SIG-M5 treated with dmso at 0.1 percent for 504 hours (cell line): Measurements from ENCODE around the gene PHC2.

Source experiments
- DNase-seq: peaks from one replicate; lab custom pipeline; 2025; ENCODE audit not compliant: unreplicated experiment; lab: John Stamatoyannopoulos, UW

Gene PHC2

DNA sequence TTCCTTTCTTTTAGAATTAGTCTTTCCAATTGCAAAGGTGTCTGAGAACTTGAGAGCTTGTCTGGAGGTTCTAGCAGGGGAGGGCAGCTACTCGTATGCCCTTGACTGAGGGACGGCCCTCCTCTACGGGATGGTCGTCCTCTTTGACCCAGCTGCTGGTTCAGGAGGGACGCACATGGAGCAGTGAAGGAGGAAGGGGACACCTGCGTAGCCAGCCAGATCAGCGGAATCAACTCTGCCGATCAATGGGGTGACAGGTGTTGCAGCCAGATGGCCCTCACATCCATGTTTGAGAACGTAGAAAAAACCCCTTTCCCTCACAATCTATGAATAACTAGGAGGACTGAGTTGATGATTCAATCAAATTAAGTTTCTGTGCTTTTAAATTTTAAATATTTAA, 94.3 kb downstream of the PHC2 start:
- DNase-seq, result no peak

DNA sequence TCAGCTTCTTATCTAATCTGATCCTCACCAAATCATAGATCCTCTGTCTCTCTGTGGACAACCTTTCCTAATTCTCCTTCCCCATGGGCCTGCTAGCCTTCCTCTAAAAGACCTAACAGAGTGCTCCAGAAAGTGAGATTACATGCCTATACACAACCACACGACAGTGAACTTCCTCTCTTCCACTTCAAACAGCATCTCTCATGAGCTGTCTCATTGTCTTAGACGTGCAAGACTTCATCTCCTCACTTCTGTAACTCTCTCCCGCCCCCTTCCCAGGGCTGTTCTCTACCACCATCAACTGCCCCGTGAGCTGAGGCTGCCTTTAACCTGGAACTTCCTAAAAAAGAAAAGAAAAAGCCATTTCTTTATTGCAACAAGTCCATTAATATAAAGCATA, 95.9 kb downstream of the PHC2 start:
- DNase-seq, result peak; percentile 32

DNA sequence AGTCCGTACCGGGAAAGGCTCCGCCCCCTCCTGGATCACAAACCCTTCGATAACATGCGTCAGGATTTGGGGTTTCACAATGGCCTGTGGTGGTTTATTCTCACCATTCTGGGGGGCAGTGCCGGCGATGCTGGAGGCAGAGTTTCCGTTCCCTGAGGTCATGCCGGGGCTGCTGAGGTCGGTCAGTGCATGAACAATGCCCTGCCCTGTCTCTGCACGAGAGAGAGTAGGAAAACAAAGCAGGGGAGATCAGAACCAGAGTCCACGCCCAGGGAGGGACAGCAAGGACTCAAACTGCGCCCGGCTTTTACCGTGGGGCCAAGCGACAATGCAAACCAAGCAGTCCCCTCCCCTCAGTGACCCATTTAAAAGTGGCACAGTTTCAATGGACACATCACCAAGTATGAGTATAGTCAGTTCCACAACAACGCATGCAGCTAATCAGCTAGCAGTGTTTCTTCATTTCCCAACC, 96.8 kb downstream of the PHC2 start:
- no peak for DNase-seq

DNA sequence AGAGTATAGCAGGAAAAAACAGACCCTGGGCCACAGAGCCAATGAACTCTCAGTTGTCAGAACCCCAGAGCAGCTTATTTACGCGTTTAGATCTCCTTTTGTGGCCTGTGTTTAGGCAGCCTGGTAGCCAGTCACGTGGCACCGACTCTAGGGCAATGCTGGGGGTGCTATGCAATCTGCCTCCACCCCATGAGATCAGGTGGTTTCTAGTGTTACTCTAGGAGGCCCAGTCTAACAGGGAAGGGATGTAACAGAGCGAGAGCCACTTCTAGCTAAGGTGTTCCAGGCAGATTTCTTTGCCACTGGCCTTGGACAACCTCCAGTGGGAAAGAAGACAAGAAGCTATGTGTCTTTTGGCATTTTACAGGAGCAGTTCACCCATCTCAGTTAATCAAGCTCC, 98.0 kb downstream of the PHC2 start:
- no peak for DNase-seq

DNA sequence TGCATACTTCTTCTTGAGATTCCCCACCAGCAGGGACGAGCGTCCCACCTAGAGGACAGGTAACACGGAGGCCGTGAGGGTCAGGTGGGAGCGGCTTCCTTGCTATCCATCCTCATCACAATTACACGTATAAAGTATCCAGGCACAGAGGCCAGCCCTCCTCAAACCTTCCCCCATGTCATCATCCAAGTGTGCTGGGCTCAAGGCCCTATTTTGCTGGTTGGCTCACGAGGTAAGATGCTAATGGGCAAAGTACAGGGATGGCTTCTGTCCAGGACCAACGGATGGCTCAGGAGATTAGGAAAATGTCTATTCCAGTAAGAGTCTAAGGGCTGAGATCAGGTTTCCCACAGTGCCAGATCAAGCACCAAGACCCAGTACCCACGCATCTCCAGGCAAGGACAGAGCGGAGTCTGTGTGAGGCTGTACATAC, 98.5 kb downstream of the PHC2 start:
- no peak for DNase-seq

DNA sequence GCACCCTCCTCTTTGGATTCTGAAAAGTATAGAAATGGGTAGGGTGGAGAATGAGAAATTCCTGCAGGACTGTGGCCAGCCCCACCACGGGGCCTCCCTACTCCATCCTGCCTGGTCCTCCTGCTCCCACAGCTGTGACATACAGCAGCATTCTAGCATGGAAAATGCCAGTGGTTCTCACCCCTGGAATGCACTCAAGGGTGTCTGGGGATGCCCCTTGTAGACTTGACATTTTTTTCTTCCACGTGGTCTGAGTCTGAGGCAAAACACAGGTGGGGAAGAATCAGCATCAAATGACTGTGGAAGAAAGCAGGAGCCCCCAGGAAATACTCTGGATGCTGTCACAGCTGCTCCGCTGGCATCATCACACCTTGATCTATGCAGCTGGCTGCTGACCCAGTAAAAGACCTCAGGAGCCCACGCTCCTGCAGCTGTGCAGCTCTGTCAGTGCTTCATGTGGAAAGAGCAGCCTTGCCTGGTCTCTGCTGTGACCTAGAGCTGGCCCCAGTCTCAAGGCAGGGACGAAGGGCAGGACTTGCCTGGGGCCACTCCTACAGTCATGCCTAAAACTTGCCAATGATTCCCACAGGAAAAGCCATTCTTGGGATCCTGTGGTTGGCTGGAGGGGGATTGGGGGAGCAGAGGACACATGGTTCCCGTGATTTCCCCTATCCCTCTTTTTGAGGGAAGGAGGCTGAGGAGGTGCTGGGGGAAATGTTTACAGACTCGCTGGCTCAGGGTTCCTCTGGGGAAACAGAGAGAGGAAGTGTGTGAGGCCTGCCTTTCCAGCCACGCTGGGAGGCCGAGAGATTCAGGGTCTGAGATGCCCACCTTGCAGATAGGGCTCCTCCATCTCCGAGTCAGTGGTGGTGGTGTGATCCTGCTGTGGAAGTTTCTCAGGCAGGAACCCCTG, 99.2 kb downstream of the PHC2 start:
- no peak for DNase-seq

DNA sequence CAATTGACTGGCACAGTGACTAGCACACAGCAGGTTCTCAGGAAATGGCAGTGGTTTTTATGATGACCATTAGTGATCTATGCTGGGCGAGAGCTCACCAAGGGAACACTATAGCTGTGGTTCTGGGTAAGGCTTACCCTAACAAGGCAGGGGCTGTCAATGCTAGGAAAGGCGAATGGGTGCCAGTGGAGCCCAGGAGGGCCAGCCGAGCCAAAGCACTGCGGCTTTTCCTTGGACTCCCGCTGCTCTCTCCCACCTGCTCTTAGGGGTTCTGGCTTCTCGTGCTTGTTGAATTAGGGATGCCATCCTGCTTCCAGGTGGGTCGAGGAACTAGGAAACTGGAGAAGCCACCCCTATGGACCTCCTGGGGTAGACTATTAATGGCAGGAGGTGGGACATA, 100.0 kb downstream of the PHC2 start:
- DNase-seq, result no peak

DNA sequence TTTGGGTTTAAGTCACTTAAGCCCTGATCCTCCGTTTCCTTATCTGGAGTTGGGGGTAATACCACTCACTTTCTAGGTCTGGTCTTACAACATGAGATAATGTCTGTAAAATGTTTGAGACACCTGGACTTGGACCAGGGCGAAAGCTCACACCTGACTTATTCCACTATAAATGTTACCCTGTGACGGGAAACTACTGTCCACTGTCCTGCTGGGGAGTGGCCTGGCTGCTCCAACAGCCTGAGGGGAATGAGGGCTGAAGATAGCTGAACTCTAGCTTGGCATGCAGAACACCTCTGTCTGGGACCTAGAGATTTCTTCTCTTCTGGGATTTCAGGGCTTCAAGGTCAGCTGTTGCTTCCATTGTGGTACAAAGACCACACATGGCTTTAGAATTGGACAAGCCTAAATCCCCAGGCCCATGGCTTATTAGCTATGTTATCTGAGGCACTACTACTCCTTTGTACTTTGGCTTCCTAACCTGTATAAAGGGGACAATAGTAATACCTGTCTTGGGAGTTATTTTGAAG, 100.5 kb downstream of the PHC2 start:
- no peak for DNase-seq

DNA sequence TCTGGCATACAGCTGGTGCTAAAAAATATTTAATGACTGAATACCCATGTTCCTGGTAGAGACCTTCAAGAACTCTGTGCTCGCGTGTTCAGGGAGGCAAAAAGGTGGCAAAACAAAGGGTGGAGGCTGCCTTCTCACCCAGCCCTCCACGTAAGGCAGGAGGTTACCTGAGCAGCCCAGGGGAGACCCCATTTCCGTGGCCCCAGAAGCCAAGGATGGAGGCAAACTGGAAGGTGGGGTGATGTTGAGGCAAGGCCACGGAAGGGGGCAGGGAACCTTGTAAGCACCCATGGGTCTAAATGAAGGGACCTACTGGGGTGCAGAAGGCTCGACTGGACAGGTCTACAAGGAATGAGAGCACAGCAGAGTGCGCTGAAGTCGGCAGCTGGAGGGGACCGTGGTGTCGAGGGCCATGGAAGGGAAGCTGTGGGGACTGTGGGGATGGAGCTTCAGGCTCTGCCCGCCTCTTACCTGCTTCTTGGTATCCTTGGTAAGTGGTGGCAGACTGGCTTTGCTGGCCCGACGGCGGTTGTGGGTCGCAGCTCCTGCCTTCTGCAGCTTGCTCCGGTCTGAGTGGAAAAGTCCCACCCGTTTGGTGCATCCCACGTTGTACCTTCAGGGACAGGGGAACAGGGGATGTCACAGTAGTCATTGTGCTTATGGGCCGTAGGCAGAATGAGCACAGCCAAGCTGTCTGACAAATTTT, 101.1 kb downstream of the PHC2 start:
- no peak for DNase-seq

DNA sequence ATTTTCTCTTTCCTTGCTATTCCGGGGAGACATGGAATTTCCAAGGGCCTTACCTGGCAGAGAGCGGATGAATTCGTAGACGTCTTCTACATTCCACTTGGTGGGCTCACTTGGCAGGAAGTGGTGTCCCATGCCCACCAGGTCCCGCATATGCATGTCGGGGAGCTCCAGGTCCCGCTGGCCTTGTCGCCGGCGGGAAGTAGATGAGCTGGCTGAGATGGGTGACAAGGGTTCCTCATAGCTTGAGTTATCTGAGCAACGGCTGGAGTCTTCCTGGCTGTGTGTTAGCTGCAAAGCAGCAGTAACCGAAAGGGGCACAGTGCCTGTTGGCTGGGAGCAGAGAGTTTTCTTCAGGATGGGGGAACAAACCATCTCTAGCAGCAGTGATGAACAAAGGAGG, 102.1 kb downstream of the PHC2 start:
- no peak for DNase-seq

DNA sequence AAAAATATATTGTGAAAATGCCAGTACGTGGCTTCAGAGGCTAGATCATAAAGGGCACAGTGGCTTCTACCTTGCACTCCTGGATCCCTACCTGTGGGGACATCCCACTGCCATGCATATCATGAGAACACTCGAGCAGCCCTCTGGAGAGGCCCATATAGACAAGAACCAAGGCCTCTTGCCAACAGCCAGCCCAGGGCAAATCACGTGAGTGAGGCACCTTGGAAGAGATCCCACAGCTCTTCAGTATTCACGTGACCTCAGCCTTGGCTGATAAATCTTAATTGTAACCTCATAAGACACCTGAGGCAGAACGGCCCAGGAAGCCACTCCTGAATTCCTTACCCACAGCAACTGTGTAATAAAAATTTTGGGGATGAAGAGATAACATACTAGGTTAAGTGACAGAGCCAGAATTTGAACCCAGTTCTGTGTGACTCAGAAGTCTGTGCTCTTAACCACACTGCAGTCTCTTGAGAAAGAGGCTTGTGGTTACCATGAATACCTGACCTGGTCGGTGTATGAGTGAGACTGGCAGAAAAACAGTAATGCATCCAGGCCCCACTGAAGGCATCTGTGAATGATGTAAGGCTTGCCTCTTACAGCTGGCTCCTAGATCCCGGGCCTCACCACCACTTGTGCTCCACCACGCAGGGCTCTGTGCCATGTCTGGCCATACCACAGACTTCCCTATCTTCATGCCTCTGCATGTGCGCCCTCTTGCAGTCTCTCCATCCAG, 103.1 kb downstream of the PHC2 start:
- peak; percentile 8 for DNase-seq

DNA sequence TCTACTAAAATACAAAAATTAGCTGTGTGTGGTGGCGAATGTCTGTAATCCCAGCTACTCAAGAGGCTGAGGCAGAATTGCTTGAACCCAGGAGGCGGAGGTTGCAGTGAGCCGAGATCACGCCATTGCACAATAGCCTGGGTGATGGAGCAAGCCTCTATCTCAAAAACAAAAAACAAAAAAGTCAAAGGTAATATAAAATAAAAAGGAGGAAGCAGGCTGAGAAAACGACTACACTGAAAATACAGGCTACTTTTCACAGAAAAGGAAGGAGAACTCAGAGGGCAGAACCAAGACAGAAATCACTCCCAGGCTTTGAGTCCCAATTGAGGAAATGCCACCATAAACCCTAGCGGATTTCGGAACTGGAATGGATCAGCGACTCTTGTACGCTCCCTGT, 104.1 kb downstream of the PHC2 start:
- peak; percentile 53 for DNase-seq

DNA sequence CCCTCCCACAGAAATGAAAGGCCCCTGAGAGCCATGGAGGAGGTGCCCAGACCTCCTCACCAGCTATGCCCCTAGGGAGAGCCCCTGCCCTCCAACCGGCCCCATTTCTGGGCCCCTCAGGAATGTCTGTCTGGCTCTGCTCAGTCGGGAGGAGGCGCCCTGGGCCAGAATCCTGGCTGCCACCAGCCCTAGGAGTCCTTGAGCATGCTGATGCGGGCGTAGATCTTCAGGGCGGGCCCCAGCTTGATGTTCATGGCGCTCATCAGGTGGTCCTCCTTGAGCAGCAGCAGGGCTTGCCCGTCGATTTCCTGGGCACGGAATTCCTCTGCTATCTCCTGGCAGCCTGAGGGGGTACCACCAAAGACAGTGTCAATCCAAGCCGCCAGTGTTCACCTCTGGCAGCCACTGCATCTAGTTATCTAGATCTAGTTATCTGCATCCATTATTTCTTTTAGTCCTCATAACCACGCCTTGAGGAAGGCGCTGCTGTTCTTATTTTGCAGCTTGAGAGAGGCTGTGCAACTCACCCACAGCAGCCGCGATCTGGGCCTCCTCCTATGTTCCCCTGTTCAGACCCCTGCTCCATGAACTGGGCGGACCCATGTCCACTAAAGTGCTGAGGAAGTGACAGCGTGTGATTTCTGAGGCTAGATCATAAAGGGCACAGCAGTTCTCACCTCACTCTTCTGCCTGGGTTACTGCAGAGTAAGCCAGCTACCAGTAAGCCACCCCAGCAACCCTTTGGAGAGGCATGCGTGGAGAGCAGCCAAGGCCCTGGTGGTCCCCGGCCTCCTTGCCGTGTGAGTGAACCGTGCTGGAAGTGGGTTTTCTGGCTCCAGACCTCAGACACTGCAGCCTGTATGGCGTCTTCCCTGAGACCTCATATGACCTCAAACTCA, 106.0 kb downstream of the PHC2 start:
- no peak for DNase-seq

DNA sequence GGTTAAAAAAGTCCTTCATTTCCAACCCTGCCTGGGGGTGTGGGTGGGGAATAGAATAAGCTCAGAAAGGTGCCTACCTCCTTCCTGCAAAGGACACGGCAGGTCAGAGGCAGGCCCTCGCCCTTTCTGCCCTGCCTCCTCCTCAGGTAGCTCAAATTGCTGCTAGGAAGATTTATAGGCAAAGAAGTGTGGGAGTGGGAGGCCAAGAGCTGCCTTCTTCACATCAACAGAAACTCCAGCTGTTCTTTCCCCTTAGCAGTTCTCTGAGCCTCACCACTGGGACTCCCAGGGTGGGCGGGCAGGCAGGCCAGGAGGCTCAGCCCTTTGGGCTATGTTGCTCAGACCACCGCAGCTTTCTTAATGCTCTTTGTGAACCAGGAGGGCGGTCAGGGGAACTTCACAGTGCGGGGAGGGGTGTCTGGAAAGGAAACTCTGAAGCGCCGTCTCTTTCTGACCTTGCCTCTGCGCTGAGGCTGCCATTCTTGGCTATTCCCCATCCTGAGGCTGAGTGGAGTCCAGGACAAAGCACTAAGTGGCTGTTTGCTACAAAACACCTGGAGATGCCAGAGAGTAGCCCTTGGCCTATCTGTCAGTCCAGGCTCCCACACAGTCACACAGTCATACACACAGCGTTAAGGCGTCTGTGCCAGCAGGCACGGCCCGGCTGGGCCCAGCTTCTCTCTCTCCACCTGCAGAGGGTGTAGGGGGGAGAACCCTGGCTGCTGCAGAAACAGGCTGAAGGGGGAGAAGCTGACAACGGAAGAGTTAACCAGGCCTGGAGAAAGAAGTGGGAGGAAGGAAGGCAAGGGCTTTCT, 107.0 kb downstream of the PHC2 start:
- no peak for DNase-seq

DNA sequence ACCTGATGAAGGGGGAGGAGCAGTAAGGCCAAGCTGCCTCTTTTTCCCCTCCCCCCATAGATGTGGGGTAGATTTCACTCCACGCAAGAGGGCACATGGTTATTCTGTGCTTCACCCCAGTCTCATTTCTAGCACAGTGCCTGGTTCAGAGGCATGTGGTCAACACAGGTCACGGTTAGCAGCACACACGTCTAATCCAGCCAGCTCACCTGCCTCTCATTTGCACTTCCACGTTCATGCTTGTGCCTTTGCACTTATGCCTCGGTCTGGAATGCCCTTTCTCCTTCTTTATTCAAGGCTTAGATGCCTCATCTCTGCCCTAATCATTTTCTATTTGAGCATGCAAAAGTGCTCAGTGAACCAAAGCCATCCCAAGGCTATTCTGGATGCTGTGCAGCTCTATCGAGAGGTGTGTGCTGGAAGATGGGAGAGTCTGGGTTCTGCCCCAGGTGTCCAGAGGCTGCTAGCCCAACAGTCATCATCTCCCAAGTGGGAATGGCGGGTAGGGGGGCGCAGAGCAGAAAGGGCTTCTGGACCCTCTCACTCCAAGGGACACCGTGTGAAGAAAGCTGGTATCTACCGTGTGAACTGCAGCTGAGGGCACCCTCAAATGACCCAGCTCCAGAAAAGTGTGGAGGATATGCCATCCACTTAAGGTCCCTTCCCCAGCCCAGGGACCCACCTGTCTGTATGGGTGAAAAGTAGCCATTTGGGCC, 107.9 kb downstream of the PHC2 start:
- no peak for DNase-seq

DNA sequence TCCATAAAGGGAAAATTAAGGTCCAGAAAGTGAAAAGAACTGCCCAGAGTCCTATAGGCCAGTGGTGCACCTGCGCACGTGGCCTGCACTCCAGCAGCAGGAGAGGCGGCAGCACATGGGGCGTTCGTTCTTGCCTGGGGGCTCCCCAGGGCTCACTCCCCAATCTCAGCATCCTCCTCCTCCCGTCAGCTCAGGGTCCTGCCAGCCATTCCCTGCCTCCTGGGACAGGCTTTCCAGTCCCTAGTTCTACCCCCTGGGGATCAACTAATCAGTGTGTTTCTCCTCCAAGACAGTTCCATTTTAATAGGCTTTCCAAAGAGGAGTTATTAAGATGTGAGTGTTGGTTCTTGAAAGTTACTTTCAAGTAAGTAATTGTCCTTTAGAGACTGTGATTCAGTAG, 108.8 kb downstream of the PHC2 start:
- no peak for DNase-seq

DNA sequence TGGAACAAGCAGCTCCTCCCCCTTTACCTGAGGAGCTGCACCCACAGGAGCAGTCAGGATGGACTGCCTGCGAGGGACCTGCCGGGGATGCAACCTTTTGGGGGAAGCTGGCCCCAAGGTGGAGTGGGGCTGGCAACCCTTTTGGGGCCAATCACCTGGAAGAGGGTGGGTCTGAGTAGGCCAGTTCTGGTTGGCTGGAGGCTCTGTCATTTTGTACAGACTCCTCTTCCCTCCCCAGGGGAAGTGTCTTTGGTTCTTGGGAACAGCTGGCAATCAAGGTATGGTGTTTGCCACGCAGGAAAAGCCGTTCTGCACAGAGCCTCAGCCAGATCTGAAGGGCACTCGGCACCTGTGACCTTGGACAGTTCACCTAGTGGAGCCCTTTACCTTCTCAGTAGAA, 109.7 kb downstream of the PHC2 start:
- no peak for DNase-seq

DNA sequence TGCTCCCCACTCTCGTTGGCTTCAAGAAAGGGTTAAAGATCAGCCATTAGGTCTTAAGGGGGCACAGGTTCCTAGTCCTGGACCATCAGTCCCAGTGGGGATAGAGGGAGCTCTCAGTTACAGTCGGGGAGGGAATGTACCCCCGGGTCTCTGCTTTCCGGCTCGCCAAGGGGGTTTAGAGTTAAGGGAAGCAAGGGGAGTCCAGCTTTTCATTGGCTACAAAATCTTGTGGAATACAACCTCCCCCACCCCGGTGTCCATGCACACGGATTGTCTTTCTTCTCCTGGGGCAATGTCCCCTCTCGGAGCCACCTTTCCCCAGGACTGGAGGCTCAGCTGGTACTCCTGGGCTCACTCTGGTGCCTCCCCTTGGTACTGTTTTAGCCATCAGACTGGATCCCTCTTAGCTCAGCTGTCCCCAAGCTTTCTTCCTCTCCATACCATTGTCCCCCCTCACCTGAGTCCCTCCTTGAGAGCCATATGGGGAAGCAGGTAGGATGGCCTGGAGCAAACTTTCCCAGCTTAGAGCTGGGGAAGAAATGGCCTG, 110.2 kb downstream of the PHC2 start, which contains the start of gene A3GALT2:
Gene A3GALT2, minus strand, starts transcription at position 480 of the 547 bp plus-strand sequence. Its CDS starts 0 bp downstream, at position 480.
- DNase-seq, result no peak
